ENCODE results near the gene COMMD8.

COMMD8 gene

GRCh38 chr4:47471591-47471990, 8.1 kb upstream of the COMMD8 start:
- peak in 1 of 2 experiments; percentile 38 for DNase-seq

- DNase-seq: no peak
Measured at GRCh38 chr4:47471064-47471463, 7.6 kb upstream of the COMMD8 start.

GRCh38 chr4:47469951-47470350, 6.4 kb upstream of the COMMD8 start:
- DNase-seq: no peak

- DNase-seq: peak in 1 of 2 experiments; percentile 18
Measured at GRCh38 chr4:47468706-47469365, 5.3 kb upstream of the COMMD8 start.

GRCh38 chr4:47466056-47466785, 2.7 kb upstream of the COMMD8 start:
- DNase-seq: peak in 1 of 2 experiments; percentile 27

GRCh38 chr4:47465004-47465403, 1.5 kb upstream of the COMMD8 start:
- DNase-seq: peak in 1 of 2 experiments; percentile 41

- DNase-seq: no peak
Measured at GRCh38 chr4:47462799-47463234, 685 bp downstream of the COMMD8 start.

GRCh38 chr4:47451657-47452056, 11.8 kb downstream of the COMMD8 start:
- DNase-seq: no peak

- no peak for DNase-seq
Measured at GRCh38 chr4:47444031-47444430, 19.5 kb downstream of the COMMD8 start.

- no peak for DNase-seq
Measured at GRCh38 chr4:47442980-47443379, 20.5 kb downstream of the COMMD8 start.

- no peak for DNase-seq
Measured at GRCh38 chr4:47434931-47435330, 28.6 kb downstream of the COMMD8 start.

GRCh38 chr4:47432749-47433148, 30.8 kb downstream of the COMMD8 start:
- DNase-seq: no peak

- no peak for DNase-seq
Measured at GRCh38 chr4:47427935-47428334, 35.6 kb downstream of the COMMD8 start.

GRCh38 chr4:47425628-47426027, 37.9 kb downstream of the COMMD8 start:
- DNase-seq: no peak

- DNase-seq: no peak
Measured at GRCh38 chr4:47419296-47419695, 44.2 kb downstream of the COMMD8 start.

- no peak for DNase-seq
Measured at GRCh38 chr4:47418147-47418546, 45.4 kb downstream of the COMMD8 start.

- DNase-seq: no peak
Measured at GRCh38 chr4:47415719-47416118, 47.8 kb downstream of the COMMD8 start.

GRCh38 chr4:47413521-47413920, 50.0 kb downstream of the COMMD8 start:
- DNase-seq: peak; percentile 20 to 74

- peak in 1 of 2 experiments; percentile 12 for DNase-seq
Measured at GRCh38 chr4:47410271-47410670, 53.2 kb downstream of the COMMD8 start.

- DNase-seq: no peak
Measured at GRCh38 chr4:47406408-47406807, 57.1 kb downstream of the COMMD8 start.
